ENCODE data around the gene TRAPPC2L. TPM values are rescaled to one million over a fixed set of nuclear protein-coding genes. Genes with fewer than 3 reads are reported as not detected.

Gene TRAPPC2L
- total and polyA plus RNA-seq, 9 donors, result 47.6 to 67.5 (median 52.1) TPM

- Histone ChIP-seq H3K4me1 (ENCODE audit: control insufficient read depth, insufficient read depth, low read length) (no peaks in the 10 kb centered on the region), H3K9me3 (replicated peaks; ENCODE audit: control insufficient read depth, low read depth, low read length) (no peaks in the 10 kb centered on the region), H3K36me3 (ENCODE audit: control insufficient read depth, insufficient read depth, low read length) (peaks cover 38% of the 10 kb centered on the region), H3K4me3 (ENCODE audit: low read length) (no peak overlapping the region), H3K27ac (ENCODE audit: low read length) (no peak overlapping the region), H3K27me3 (ENCODE audit: control insufficient read depth, insufficient read depth, low read length) (no peaks in the 10 kb centered on the region)
- DNase-seq, result no peak
- WGBS (ENCODE audit: insufficient coverage), result 89% methylated on average over 20 of the region's 20 CpGs
These were observed 19.1 kb upstream of the TRAPPC2L start for GRCh38 chr16:88837806-88838205.

GRCh38 chr16:88838566-88838965, 18.4 kb upstream of the TRAPPC2L start:
- no peaks in the 10 kb centered on the region for H3K4me1 ChIP-seq (ENCODE audit: control insufficient read depth, insufficient read depth, low read length)
- no peak overlapping the region for H3K27ac ChIP-seq (ENCODE audit: low read length)
- no peak for DNase-seq
- WGBS (ENCODE audit: insufficient coverage), result 83% methylated on average over 19 of the region's 19 CpGs
- no peak overlapping the region for H3K4me3 ChIP-seq (ENCODE audit: low read length)
- no peaks in the 10 kb centered on the region for H3K9me3 ChIP-seq (replicated peaks; ENCODE audit: control insufficient read depth, low read depth, low read length)
- H3K36me3 ChIP-seq (ENCODE audit: control insufficient read depth, insufficient read depth, low read length), result peaks cover 38% of the 10 kb centered on the region
- H3K27me3 ChIP-seq (ENCODE audit: control insufficient read depth, insufficient read depth, low read length), result no peaks in the 10 kb centered on the region

GRCh38 chr16:88839026-88839529, 17.8 kb upstream of the TRAPPC2L start:
- no peak for DNase-seq
- no peak overlapping the region for H3K27ac ChIP-seq (ENCODE audit: low read length)
- WGBS (ENCODE audit: insufficient coverage), result 82% methylated on average over 39 of the region's 39 CpGs
- no peaks in the 10 kb centered on the region for H3K4me1 ChIP-seq (ENCODE audit: control insufficient read depth, insufficient read depth, low read length)
- no peaks in the 10 kb centered on the region for H3K9me3 ChIP-seq (replicated peaks; ENCODE audit: control insufficient read depth, low read depth, low read length)
- no peaks in the 10 kb centered on the region for H3K27me3 ChIP-seq (ENCODE audit: control insufficient read depth, insufficient read depth, low read length)
- H3K4me3 ChIP-seq (ENCODE audit: low read length), result no peak overlapping the region
- peaks cover 38% of the 10 kb centered on the region for H3K36me3 ChIP-seq (ENCODE audit: control insufficient read depth, insufficient read depth, low read length)

- H3K4me3 ChIP-seq (ENCODE audit: low read length), result no peak overlapping the region
- H3K36me3 ChIP-seq (ENCODE audit: control insufficient read depth, insufficient read depth, low read length), result peaks cover 35% of the 10 kb centered on the region
- 84% methylated on average over 22 of the region's 24 CpGs for WGBS (ENCODE audit: insufficient coverage)
- no peaks in the 10 kb centered on the region for H3K4me1 ChIP-seq (ENCODE audit: control insufficient read depth, insufficient read depth, low read length)
- DNase-seq, result no peak
- H3K27ac ChIP-seq (ENCODE audit: low read length), result no peak overlapping the region
- H3K27me3 ChIP-seq (ENCODE audit: control insufficient read depth, insufficient read depth, low read length), result no peaks in the 10 kb centered on the region
- no peaks in the 10 kb centered on the region for H3K9me3 ChIP-seq (replicated peaks; ENCODE audit: control insufficient read depth, low read depth, low read length)
These were observed 17.0 kb upstream of the TRAPPC2L start for GRCh38 chr16:88839745-88840599.

- H3K27ac ChIP-seq (ENCODE audit: low read length), result no peak overlapping the region
- no peak for DNase-seq
- no peaks in the 10 kb centered on the region for H3K9me3 ChIP-seq (replicated peaks; ENCODE audit: control insufficient read depth, low read depth, low read length)
- no peaks in the 10 kb centered on the region for H3K27me3 ChIP-seq (ENCODE audit: control insufficient read depth, insufficient read depth, low read length)
- peaks cover 33% of the 10 kb centered on the region for H3K36me3 ChIP-seq (ENCODE audit: control insufficient read depth, insufficient read depth, low read length)
- H3K4me1 ChIP-seq (ENCODE audit: control insufficient read depth, insufficient read depth, low read length), result no peaks in the 10 kb centered on the region
- WGBS (ENCODE audit: insufficient coverage), result 91% methylated on average over 20 of the region's 30 CpGs
- no peak overlapping the region for H3K4me3 ChIP-seq (ENCODE audit: low read length)
These were observed 16.2 kb upstream of the TRAPPC2L start for GRCh38 chr16:88840600-88841215.

- no peaks in the 10 kb centered on the region for H3K27me3 ChIP-seq (ENCODE audit: control insufficient read depth, insufficient read depth, low read length)
- no peak for DNase-seq
- no peak overlapping the region for H3K4me3 ChIP-seq (ENCODE audit: low read length)
- peaks cover 38% of the 10 kb centered on the region for H3K36me3 ChIP-seq (ENCODE audit: control insufficient read depth, insufficient read depth, low read length)
- no peak overlapping the region for H3K27ac ChIP-seq (ENCODE audit: low read length)
- H3K9me3 ChIP-seq (replicated peaks; ENCODE audit: control insufficient read depth, low read depth, low read length), result no peaks in the 10 kb centered on the region
- WGBS (ENCODE audit: insufficient coverage), result 90% methylated on average over 32 of the region's 40 CpGs
- no peaks in the 10 kb centered on the region for H3K4me1 ChIP-seq (ENCODE audit: control insufficient read depth, insufficient read depth, low read length)
These were observed 15.2 kb upstream of the TRAPPC2L start for GRCh38 chr16:88841521-88842307.

- Histone ChIP-seq H3K27ac (ENCODE audit: low read length) (no peak overlapping the region), H3K36me3 (ENCODE audit: control insufficient read depth, insufficient read depth, low read length) (peaks cover 38% of the 10 kb centered on the region), H3K27me3 (ENCODE audit: control insufficient read depth, insufficient read depth, low read length) (no peaks in the 10 kb centered on the region), H3K4me3 (ENCODE audit: low read length) (no peak overlapping the region), H3K9me3 (replicated peaks; ENCODE audit: control insufficient read depth, low read depth, low read length) (no peaks in the 10 kb centered on the region), H3K4me1 (ENCODE audit: control insufficient read depth, insufficient read depth, low read length) (no peaks in the 10 kb centered on the region)
- no peak for DNase-seq
- 85% methylated on average over 9 of the region's 15 CpGs for WGBS (ENCODE audit: insufficient coverage)
These were observed 14.6 kb upstream of the TRAPPC2L start for GRCh38 chr16:88842308-88842756.

GRCh38 chr16:88842806-88843205, 14.1 kb upstream of the TRAPPC2L start:
- Histone ChIP-seq H3K36me3 (ENCODE audit: control insufficient read depth, insufficient read depth, low read length) (peaks cover 37% of the 10 kb centered on the region), H3K4me3 (ENCODE audit: low read length) (no peak overlapping the region), H3K27ac (ENCODE audit: low read length) (no peak overlapping the region), H3K27me3 (ENCODE audit: control insufficient read depth, insufficient read depth, low read length) (no peaks in the 10 kb centered on the region), H3K9me3 (replicated peaks; ENCODE audit: control insufficient read depth, low read depth, low read length) (no peaks in the 10 kb centered on the region), H3K4me1 (ENCODE audit: control insufficient read depth, insufficient read depth, low read length) (no peaks in the 10 kb centered on the region)
- no peak for DNase-seq
- WGBS (ENCODE audit: insufficient coverage), result 89% methylated on average over 23 of the region's 25 CpGs

- peaks cover 34% of the 10 kb centered on the region for H3K36me3 ChIP-seq (ENCODE audit: control insufficient read depth, insufficient read depth, low read length)
These were observed 13.7 kb upstream of the TRAPPC2L start for GRCh38 chr16:88843256-88843655.

More at GRCh38 chr16:88843256-88843655, 13.7 kb upstream of the TRAPPC2L start:
- Histone ChIP-seq H3K4me3 (ENCODE audit: low read length) (no peak overlapping the region), H3K27ac (ENCODE audit: low read length) (no peak overlapping the region), H3K4me1 (ENCODE audit: control insufficient read depth, insufficient read depth, low read length) (no peaks in the 10 kb centered on the region), H3K27me3 (ENCODE audit: control insufficient read depth, insufficient read depth, low read length) (no peaks in the 10 kb centered on the region), H3K9me3 (replicated peaks; ENCODE audit: control insufficient read depth, low read depth, low read length) (no peaks in the 10 kb centered on the region)
- no peak for DNase-seq
- WGBS (ENCODE audit: insufficient coverage), result 88% methylated on average over 20 of the region's 20 CpGs

All from muscle of leg (tissue), 11 donors.